Lung microvascular endothelial cell (primary cell): Measurements from ENCODE around the gene DNMBP. TPM values are rescaled to one million over a fixed set of nuclear protein-coding genes. Genes with fewer than 3 reads are reported as not detected.

Experiments used
- DNase-seq, 2 donors: peaks; one replicate each; pipeline versions ENCODE4 v3.0.0 to v3.0.0-alpha.2; 2010; ENCODE audit warnings: low read depth in 2 of 2
- total RNA-seq: library from RNA; depleted of rRNA; stranded (reverse); fragments of >200 nt; gene quantifications from 2 replicates; pipeline ENCODE4 v1.2.1, GENCODE V29; 2014

The DNMBP gene
- total RNA-seq, 1 donor from 2014 or later = 31.7 TPM

DNA sequence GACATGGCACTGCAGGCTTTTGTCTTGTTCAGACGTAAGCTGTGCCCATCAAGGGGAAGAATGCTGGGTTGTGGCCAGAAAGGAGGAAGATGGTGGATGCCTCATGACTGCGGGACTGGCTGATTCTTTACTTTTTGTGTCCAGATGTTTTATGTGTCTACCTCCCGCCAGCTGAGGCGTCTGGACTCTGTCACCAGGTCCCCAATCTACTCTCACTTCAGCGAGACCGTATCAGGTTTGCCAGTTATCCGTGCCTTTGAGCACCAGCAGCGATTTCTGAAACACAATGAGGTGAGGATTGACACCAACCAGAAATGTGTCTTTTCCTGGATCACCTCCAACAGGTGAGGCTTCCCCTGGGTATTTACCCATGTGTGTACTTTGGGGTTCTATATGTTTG is 173.8 kb downstream of the DNMBP start:
- no peak for DNase-seq

DNA sequence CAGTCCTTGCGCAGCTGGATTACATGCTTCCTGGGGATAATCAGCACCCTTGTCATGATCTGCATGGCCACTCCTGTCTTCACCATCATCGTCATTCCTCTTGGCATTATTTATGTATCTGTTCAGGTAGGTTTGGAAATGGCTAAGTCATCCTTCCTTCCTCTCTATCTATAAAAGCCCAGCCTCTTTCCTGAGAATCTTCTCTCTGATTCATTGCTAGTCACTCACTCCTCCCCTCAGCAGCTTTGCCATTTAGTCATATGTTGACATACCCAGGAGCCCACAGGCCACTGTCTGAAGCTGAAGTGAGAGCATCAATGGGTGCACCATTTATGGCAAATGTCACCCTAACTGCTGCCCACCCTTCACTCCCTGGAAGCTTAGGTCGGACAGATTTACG is 175.3 kb downstream of the DNMBP start:
- peak; percentile 23 to 61 for DNase-seq

DNA sequence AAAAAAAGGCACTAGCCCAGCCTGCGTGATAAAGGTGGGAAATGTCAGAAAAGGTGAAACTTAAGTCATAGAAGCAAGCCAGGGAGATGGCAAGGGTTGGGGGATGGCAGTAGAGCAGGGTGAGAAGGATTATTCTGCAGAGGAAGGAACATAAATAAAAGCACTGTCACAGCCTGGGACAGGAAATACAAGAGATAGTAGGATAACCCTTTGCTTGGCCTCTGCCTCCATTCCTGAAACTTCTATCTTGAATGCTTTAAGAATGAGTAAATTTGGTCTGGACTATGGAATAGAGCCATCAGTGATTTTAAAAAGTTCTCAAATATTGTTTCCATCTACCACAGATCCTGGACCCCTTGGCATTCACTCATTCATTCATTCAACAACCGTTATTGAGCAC is 177.3 kb downstream of the DNMBP start:
- no peak for DNase-seq

DNA sequence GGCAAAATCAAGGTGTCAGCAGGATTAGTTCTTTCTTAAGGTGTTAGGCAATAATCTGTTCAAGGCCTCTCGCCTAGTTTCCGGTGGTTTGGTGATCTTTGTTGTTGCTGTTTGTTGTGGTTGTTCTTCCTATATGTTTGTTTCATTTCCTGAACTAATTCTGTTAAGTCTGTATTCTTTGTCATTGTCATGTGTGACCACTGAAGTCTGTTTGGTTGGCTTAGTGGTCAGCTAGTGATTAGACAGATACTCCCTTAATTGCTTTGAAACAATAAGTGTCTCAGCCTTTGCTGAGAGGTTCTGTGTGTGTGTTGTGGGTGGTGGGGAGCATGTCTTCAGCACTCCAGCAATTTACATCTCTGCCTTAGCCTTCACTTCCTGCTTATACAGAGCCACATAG is 181.3 kb downstream of the DNMBP start:
- DNase-seq = no peak

DNA sequence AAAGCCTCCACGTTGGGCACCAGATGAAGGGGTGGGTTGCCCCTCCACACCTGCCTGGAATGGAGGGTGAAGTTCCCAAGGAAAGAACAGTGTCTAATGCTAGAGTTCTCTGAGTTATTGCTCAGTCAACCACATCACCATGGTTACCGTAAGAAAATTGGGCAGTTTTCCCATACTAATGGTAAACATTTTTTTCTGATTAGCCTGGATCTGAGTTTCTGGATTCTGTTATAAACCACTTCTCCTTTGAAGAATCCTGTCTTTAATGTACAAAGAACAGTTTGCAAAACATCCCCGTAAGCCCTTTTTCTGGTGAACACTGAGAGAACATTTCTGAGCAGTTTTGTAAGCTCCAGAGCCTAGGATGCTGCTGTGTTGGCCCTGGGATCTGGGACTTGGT is 181.8 kb downstream of the DNMBP start:
- DNase-seq = no peak

Other genes starting within 250 kb of the DNMBP start
- 0.44 and 0.60 TPM in 2 replicates for gene ABCC2, start 227.3 kb downstream of the DNMBP start, total RNA-seq
- not detected in 2 replicates for gene CPN1, start 71.9 kb upstream of the DNMBP start, total RNA-seq
- 21.8 and 28.0 TPM in 2 replicates for gene ERLIN1, start 176.1 kb upstream of the DNMBP start, total RNA-seq
- 16.1 and 21.2 TPM in 2 replicates for gene CHUK, start 219.6 kb upstream of the DNMBP start, total RNA-seq